Body of pancreas (tissue), 4 donors: ENCODE results near the gene MINK1. TPM values are rescaled to one million over a fixed set of nuclear protein-coding genes. Genes with fewer than 3 reads are reported as not detected.
A peak's percentile ranks its signal among the peaks of the same experiment; 100 is the strongest.

Experiments used
- ATAC-seq: fragments of 150-250 bp; one replicate; pipeline ENCODE4 v1.9.1; 2016
- DNase-seq, 4 donors: peaks; one replicate each; pipeline ENCODE4 v3.0.0-alpha.2; 2019
- H3K27ac ChIP-seq, 4 donors: fragments of 200-600 bp; sonication (generic); 1 replicate in 3 of 4; 2 replicates in 1 of 4; pipeline versions ENCODE4 v1.5.1 to v1.6.1; 2016 to 2019; ENCODE audit warnings: mild to moderate bottlenecking in 1 of 4, mixed read lengths in 1 of 4, moderate library complexity in 1 of 4
- H3K27me3 ChIP-seq, 2 donors: fragments of 200-600 bp; sonication (generic); one replicate each; pipeline ENCODE4 v1.6.0; 2016; ENCODE audit warnings: mild to moderate bottlenecking in 1 of 2
- H3K36me3 ChIP-seq, 2 donors: fragments of 200-600 bp; sonication (generic); replicated peaks in 1 of 2; 2 replicates each; pipeline ENCODE4 v1.5.1; 2016; ENCODE audit warnings: low read depth in 2 of 2; ENCODE audit not compliant: insufficient read depth in 1 of 2
- H3K4me1 ChIP-seq: fragments of 200-600 bp; sonication (generic); one replicate; pipeline ENCODE4 v1.6.0; 2016
- H3K4me3 ChIP-seq, 2 donors: fragments of 200-600 bp; sonication (generic); 1 replicate in 1 of 2; 2 replicates in 1 of 2; pipeline ENCODE4 v1.5.1; 2016 to 2019
- H3K9me3 ChIP-seq, 3 donors: fragments of 200-600 bp; sonication (generic); 1 replicate in 2 of 3; 2 replicates in 1 of 3; pipeline ENCODE4 v1.5.1; 2016
- CTCF ChIP-seq, 7 experiments: fragments of 450-650 bp in 4 of 7; fragments of 200-600 bp in 3 of 7; sonication (generic) in 3 of 7; IDR thresholded peaks; one replicate each; pipeline ENCODE4 v1.5.1; 2016 to 2019; ENCODE audit warnings: antibody characterized with exemption in 7 of 7
- POLR2A ChIP-seq, 3 donors: fragments of 450-650 bp; IDR thresholded peaks; one replicate each; pipeline ENCODE4 v1.6.1; 2016; ENCODE audit warnings: antibody characterized with exemption in 3 of 3, mild to moderate bottlenecking in 2 of 3
- WGBS, 2 donors: methylation state at CpG; one replicate each; pipeline ENCODE4 v1.1.5; 2017; 5-methylcytosine and 5-hydroxymethylcytosine counted together
- intact Hi-C: fragments of 100-400 bp; cut with DNase I; formaldehyde crosslinking; loops from one replicate; pipeline ENCODE4 v1.15.1; 2023
- total RNA-seq, 2 donors: library from RNA; depleted of rRNA; stranded (reverse); fragments of >200 nt; gene quantifications; one replicate each; pipeline ENCODE4 v1.1.0, GENCODE V29; 2016

MINK1 gene
- total RNA-seq, 2 donors from 2014 or later = 32.7 to 66.6 TPM

GRCh38 chr17:4947010-4947410, 113.9 kb downstream of the MINK1 start:
- WGBS, 2 donors = 2% methylated on average over 7 of the region's 7 CpGs
- DNase-seq (no peak), ATAC-seq (no peak)
- Histone ChIP-seq H3K9me3 (no peaks in the 10 kb centered on the region), H3K36me3 (peaks cover 0 to 4% of the 10 kb centered on the region in 2 donors), H3K4me1 (peaks cover 34% of the 10 kb centered on the region), H3K27me3 (no peaks in the 10 kb centered on the region), H3K27ac (peak overlapping the region; percentile 93 to 99 (median 96)), H3K4me3 (peak overlapping the region; percentile 55 to 91)
- intact Hi-C loops = no loop called here
- no peak for TF ChIP-seq POLR2A (IDR thresholded peaks at IDR 0.05)
- TF ChIP-seq CTCF (IDR thresholded peaks at IDR 0.05) = no peak

Other genes starting within 250 kb of the MINK1 start
- under 1 TPM; 0.33 to 0.78 TPM for gene SMTNL2, start 248.8 kb upstream of the MINK1 start, total RNA-seq
- gene ALOX15, start 191.7 kb upstream of the MINK1 start, total RNA-seq = not detected
- 10 to 100 TPM; 18.9 to 39.9 TPM for gene PELP1, start 129.2 kb upstream of the MINK1 start, total RNA-seq
- gene ARRB2, start 122.7 kb upstream of the MINK1 start, total RNA-seq = 10 to 100 TPM; 12.5 to 13.2 TPM
- gene MED11, start 101.9 kb upstream of the MINK1 start, total RNA-seq = 10 to 100 TPM; 20.8 to 23.3 TPM
- gene ZMYND15, start 93.5 kb upstream of the MINK1 start, total RNA-seq = 1 to 10 TPM in 1 of 2 donors, under 1 TPM in 1; 0.52 to 2.3 TPM
- 10 to 100 TPM in 1 of 2 donors, 1 to 10 TPM in 1; 3.6 to 27.5 TPM for gene CXCL16, start 93.4 kb upstream of the MINK1 start, total RNA-seq
- 1 to 10 TPM; 1.8 to 2.0 TPM for gene TM4SF5, start 61.5 kb upstream of the MINK1 start, total RNA-seq
- not detected for gene VMO1, start 47.0 kb upstream of the MINK1 start, total RNA-seq
- not detected for gene GLTPD2, start 44.4 kb upstream of the MINK1 start, total RNA-seq
- 10 to 100 TPM; 41.5 to 89.0 TPM for gene PSMB6, start 37.2 kb upstream of the MINK1 start, total RNA-seq
- 10 to 100 TPM; 25.7 to 41.5 TPM for gene PLD2, start 26.2 kb upstream of the MINK1 start, total RNA-seq
- 10 to 100 TPM in 1 of 2 donors, 1 to 10 TPM in 1; 5.2 to 11.9 TPM for gene C17orf107, start 66.2 kb downstream of the MINK1 start, total RNA-seq
- 1 to 10 TPM in 1 of 2 donors, under 1 TPM in 1; 0.33 to 1.8 TPM for gene CHRNE, start 69.8 kb downstream of the MINK1 start, total RNA-seq
- not detected for gene GP1BA, start 98.9 kb downstream of the MINK1 start, total RNA-seq
- gene SLC25A11, start 106.7 kb downstream of the MINK1 start, total RNA-seq = 10 to 100 TPM; 23.7 to 33.2 TPM
- gene RNF167, start 106.9 kb downstream of the MINK1 start, total RNA-seq = 10 to 100 TPM; 23.1 to 37.6 TPM
- gene PFN1, start 115.2 kb downstream of the MINK1 start, total RNA-seq = 100 to 1,000 TPM; 164 to 180 TPM
- 1 to 10 TPM; 3.3 to 3.6 TPM for gene ENO3, start 117.8 kb downstream of the MINK1 start, total RNA-seq
- gene SPAG7, start 134.5 kb downstream of the MINK1 start, total RNA-seq = 10 to 100 TPM; 26.2 to 29.0 TPM
- gene CAMTA2, start 154.3 kb downstream of the MINK1 start, total RNA-seq = 10 to 100 TPM; 17.1 to 48.8 TPM
- 1 to 10 TPM in 1 of 2 donors, not detected in 1; 1.0 TPM for gene INCA1, start 164.2 kb downstream of the MINK1 start, total RNA-seq
- 10 to 100 TPM; 43.1 to 54.4 TPM for gene KIF1C, start 164.6 kb downstream of the MINK1 start, total RNA-seq
- gene SLC52A1, start 202.1 kb downstream of the MINK1 start, total RNA-seq = not detected
- gene ZFP3, start 245.1 kb downstream of the MINK1 start, total RNA-seq = 1 to 10 TPM; 5.3 to 5.4 TPM